Glomerular visceral epithelial cell (primary cell): ENCODE data around the gene KATNAL2.
"Not testable (repeated sequence)": the region's sequence is repeated elsewhere in the genome, so short reads cannot be mapped to it uniquely, and the experiment has no call there.

ENCODE experiments used
- DNase-seq: peaks from one replicate; pipeline ENCODE4 v3.0.0-alpha.2; 2016; ENCODE audit errors: extremely low spot score

The KATNAL2 gene

GRCh38 chr18:46939337-46939963 is 22.0 kb downstream of the KATNAL2 start:
- DNase-seq: peak; percentile 14

DNA sequence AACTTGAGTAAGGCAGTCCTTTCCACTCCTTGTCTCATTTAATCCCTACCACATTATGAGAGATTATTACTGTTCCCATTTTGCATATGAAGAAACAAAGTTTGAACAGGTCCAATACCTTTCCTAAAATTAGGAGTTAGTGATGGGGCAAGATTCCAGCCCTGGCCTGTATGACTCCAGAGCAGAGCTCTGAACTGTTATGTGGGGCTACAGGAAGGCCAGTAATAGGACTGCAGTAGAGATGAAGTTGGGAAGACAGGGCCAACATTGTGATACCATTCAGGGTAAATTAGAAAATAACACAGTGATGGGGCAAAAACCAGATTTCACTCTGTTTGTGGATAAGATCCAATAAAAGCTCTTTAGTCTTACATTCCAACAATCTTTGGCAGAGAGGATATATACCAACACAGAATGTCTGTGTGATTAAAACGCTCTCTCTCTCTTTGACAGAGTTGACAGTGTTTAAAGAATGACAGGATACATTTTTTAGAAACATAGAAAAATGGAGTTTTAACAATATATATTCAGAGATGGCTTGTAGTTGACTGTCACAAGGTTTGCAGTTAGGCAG is 22.7 kb downstream of the KATNAL2 start:
- no peak for DNase-seq

GRCh38 chr18:46942646-46943045 is 25.2 kb downstream of the KATNAL2 start:
- no peak for DNase-seq

- DNase-seq: peak; percentile 83
These were observed 29.4 kb downstream of the KATNAL2 start for GRCh38 chr18:46946656-46947282.

GRCh38 chr18:46950064-46950656 is 32.8 kb downstream of the KATNAL2 start:
- no peak for DNase-seq

GRCh38 chr18:46953195-46953594 is 35.8 kb downstream of the KATNAL2 start:
- no peak for DNase-seq

DNA sequence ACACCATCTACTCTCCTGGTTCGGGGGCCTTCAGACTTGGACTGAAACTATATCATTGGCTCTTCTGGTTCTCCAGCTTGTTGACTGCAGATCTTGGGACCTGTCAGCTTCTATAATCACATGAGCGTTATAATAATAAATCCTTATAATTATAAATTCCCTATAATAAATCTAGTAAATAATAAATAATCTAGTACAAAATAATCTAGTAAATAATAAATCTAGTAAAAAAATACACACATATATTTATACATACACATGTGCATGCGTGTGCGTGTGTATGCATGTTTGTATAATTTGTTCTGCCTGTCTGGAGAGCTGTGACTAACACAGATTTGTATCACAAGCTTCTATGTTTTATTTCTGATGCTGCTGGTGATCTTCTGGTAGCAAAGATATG is 40.8 kb downstream of the KATNAL2 start:
- DNase-seq: no peak

DNA sequence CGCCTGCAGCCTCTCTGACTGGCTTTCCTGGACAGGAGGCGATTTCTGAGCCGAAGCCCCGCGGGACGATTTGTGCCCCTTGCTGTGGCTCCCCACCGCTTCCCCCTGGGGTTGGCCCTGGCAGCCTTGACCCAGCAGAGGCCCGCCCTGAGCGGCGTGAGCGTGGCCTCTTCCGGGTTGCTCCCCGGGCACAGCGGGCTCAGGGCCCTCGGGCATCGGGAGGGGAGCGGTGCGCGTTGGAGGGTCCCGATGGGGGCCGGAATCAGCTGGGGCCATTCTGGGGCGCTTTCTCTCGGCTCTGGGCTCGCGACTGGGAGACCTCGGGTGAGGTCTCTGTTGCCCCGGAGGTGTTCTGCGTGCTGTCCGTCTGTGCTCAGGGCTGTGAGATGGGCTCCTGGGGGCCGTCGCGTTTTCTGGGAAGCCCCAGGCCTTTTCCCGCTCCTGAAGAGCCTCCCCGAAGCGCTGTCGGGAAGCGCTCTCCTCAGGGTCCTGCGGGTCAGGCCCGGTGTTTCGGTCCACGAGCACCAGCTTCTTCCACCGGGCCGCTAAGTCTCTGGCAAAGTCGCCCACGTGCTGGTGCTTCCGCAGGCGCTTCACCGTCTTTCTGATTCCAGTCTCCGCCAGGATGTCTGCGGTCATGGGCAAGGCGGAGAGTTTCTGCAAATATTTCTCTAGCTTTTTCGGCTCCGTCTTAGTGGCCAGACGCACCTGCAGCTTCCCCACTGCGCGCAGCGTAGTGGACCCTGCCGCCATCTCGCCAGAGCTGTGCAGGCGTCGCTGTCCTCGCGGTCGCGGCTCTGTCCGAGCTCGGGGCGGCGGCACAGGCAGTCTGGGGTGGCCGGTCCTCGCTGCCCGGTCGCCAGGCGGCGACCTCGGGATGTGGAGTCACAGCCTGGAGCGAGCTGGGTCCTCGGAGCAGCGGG is 46.5 kb downstream of the KATNAL2 start:
- DNase-seq: not testable (repeated sequence)

DNA sequence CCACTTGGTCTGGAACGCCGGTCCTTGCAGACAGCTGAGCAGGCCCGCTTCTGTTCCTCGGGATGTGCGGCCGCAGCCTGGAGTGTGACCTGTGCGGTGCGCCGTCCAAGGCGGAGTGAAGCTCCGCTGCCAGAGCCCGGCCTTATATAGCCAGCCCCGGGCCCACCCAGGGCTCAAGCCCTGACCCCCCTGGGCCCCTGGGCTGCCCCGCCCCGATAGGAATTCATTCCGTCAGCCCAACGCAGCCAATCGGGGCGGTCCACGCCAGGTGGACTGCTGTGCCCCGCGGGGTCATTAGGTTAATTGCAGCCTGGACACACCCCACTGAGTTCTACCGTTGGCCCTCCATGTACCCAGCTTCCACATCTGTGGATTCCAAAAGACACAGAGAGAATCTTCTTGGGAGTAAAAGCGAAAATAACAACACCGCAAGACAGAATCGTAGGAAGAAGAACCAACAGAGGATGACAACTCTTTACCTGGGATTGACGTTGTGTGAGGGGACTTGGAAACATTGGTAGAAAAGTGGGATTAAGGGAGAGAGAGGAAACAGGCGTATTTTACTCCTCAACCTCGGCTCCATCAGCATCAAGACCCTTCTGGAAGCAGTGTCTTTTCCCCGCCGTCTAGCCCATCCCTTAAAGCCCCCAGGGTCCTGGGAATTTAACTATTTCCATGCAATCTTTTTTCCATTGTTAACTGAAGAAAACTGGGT is 47.3 kb downstream of the KATNAL2 start:
- not testable (repeated sequence) for DNase-seq

DNA sequence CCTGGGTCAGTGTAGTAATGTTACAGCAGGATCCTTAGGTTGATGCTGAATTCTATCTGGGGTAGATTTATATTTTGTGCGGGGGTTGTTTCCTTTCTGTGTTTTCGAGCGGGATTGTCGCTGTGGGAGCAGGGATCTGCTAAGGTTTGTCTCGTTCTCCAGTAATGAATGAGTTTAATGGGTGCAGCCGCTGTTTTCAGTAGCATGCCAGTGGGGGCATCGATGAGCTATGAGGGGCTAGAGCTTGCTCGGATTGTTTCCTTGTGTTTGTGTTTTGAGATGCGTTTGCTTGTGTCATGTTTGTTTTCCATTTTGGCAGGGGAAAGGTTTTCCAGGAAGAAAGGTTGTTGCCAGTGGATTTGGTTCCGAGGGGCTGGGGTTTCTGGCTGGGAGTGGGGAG is 48.9 kb downstream of the KATNAL2 start:
- DNase-seq: not testable (repeated sequence)

- not testable (repeated sequence) for DNase-seq
These were observed 52.1 kb downstream of the KATNAL2 start for GRCh38 chr18:46969551-46969950.

GRCh38 chr18:47019870-47020269 is 102.5 kb downstream of the KATNAL2 start:
- DNase-seq: not testable (repeated sequence)

- not testable (repeated sequence) for DNase-seq
These were observed 103.4 kb downstream of the KATNAL2 start for GRCh38 chr18:47020757-47021156.

DNA sequence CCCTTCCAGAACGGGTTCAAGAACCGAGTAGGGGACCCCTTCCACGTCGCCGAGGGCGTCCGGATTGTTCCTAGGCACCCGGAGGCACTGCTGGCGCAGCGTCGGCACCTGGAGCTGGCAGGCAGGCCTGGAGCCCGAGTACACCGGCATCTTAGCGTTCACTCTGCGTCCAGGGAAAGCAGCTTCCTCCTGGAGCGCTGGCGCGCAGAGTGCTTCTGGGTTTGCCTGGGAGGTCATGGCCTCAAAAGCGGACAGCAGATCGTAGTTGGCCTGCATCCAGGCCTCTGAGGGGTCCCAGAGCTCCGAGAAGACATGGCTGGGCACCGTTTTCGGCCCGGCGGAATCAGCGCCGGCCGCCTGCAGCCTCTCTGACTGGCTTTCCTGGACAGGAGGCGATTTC is 105.4 kb downstream of the KATNAL2 start:
- not testable (repeated sequence) for DNase-seq

DNA sequence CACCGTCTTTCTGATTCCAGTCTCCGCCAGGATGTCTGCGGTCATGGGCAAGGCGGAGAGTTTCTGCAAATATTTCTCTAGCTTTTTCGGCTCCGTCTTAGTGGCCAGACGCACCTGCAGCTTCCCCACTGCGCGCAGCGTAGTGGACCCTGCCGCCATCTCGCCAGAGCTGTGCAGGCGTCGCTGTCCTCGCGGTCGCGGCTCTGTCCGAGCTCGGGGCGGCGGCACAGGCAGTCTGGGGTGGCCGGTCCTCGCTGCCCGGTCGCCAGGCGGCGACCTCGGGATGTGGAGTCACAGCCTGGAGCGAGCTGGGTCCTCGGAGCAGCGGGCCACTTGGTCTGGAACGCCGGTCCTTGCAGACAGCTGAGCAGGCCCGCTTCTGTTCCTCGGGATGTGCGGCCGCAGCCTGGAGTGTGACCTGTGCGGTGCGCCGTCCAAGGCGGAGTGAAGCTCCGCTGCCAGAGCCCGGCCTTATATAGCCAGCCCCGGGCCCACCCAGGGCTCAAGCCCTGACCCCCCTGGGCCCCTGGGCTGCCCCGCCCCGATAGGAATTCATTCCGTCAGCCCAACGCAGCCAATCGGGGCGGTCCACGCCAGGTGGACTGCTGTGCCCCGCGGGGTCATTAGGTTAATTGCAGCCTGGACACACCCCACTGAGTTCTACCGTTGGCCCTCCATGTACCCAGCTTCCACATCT is 106.5 kb downstream of the KATNAL2 start:
- not testable (repeated sequence) for DNase-seq

GRCh38 chr18:47025557-47026174 is 108.3 kb downstream of the KATNAL2 start:
- not testable (repeated sequence) for DNase-seq

DNA sequence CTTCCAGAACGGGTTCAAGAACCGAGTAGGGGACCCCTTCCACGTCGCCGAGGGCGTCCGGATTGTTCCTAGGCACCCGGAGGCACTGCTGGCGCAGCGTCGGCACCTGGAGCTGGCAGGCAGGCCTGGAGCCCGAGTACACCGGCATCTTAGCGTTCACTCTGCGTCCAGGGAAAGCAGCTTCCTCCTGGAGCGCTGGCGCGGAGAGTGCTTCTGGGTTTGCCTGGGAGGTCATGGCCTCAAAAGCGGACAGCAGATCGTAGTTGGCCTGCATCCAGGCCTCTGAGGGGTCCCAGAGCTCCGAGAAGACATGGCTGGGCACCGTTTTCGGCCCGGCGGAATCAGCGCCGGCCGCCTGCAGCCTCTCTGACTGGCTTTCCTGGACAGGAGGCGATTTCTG is 111.3 kb downstream of the KATNAL2 start:
- not testable (repeated sequence) for DNase-seq

DNA sequence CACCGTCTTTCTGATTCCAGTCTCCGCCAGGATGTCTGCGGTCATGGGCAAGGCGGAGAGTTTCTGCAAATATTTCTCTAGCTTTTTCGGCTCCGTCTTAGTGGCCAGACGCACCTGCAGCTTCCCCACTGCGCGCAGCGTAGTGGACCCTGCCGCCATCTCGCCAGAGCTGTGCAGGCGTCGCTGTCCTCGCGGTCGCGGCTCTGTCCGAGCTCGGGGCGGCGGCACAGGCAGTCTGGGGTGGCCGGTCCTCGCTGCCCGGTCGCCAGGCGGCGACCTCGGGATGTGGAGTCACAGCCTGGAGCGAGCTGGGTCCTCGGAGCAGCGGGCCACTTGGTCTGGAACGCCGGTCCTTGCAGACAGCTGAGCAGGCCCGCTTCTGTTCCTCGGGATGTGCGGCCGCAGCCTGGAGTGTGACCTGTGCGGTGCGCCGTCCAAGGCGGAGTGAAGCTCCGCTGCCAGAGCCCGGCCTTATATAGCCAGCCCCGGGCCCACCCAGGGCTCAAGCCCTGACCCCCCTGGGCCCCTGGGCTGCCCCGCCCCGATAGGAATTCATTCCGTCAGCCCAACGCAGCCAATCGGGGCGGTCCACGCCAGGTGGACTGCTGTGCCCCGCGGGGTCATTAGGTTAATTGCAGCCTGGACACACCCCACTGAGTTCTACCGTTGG is 112.4 kb downstream of the KATNAL2 start:
- not testable (repeated sequence) for DNase-seq

DNA sequence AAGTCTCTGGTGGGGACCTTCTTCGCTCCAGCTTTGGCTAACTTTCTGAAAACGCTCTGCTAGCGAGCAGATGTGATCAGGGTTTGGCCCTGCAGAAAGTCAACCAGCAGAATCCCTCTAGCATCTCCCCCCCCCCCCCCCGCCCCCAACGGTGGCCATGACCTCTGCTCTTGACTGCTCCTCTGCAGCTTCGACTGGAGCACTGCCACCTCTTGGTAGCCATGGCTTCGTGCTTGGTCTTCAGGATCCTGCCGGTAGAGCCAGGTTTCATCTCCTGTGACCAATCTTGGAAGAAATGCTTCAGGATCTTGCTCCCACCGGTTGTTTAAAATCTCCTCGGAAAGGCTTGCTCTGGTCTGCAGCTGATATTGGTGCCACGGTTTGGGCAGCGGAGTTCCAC is 113.5 kb downstream of the KATNAL2 start:
- not testable (repeated sequence) for DNase-seq
